ENCODE results near the gene PTPRC.
A peak's percentile ranks its signal among the peaks of the same experiment; 100 is the strongest.

The PTPRC gene

GRCh38 chr1:198607714-198608113, 31.1 kb upstream of the PTPRC start:
- TF ChIP-seq, protein P1, sequence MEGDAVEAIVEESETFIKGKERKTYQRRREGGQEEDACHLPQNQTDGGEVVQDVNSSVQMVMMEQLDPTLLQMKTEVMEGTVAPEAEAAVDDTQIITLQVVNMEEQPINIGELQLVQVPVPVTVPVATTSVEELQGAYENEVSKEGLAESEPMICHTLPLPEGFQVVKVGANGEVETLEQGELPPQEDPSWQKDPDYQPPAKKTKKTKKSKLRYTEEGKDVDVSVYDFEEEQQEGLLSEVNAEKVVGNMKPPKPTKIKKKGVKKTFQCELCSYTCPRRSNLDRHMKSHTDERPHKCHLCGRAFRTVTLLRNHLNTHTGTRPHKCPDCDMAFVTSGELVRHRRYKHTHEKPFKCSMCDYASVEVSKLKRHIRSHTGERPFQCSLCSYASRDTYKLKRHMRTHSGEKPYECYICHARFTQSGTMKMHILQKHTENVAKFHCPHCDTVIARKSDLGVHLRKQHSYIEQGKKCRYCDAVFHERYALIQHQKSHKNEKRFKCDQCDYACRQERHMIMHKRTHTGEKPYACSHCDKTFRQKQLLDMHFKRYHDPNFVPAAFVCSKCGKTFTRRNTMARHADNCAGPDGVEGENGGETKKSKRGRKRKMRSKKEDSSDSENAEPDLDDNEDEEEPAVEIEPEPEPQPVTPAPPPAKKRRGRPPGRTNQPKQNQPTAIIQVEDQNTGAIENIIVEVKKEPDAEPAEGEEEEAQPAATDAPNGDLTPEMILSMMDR (conservative IDR thresholded peaks at IDR 0.05; ENCODE audit: low read depth, low read length) = no peak
- no peaks in the 10 kb centered on the region for H3K27me3 ChIP-seq (ENCODE audit: insufficient read depth, low read depth)
- H3K9ac ChIP-seq = no peak overlapping the region
- H4K20me1 ChIP-seq (ENCODE audit: insufficient read depth) = no peaks in the 10 kb centered on the region
- no peak overlapping the region for H2AFZ ChIP-seq (ENCODE audit: low read depth)
- H3K27ac ChIP-seq = no peak overlapping the region
- no peak overlapping the region for H3K4me3 ChIP-seq (IDR thresholded peaks at IDR 0.05; ENCODE audit: insufficient read depth, low read depth, low read length)
- no peaks in the 10 kb centered on the region for H3K36me3 ChIP-seq (ENCODE audit: insufficient read depth)
- no peaks in the 10 kb centered on the region for H3K79me2 ChIP-seq (ENCODE audit: insufficient read depth, low read depth)
- peaks cover 24% of the 10 kb centered on the region for H3K4me1 ChIP-seq (ENCODE audit: low read depth, poor library complexity, severe bottlenecking)
- H3K4me2 ChIP-seq = no peak overlapping the region

DNA sequence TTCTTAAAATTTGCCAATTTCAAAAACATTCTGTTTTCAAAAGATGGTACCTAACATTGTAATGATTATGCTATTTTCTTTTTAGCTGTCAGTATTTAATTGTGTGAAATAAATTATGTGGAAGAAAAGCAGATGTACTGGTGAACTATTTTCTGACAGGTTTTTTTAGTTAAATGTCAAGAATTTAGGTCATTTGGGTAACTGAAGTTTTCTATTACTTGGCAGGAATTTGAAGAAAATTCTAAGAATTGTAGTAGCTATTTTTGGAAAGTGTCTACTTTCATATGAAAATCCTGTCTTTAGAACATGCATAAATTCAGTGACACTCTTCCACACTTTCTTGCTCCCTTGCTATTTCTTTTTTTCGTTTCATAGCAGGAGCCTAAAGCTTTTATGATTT, 28.5 kb upstream of the PTPRC start:
- peaks cover 39% of the 10 kb centered on the region for H3K4me1 ChIP-seq (ENCODE audit: low read depth, poor library complexity, severe bottlenecking)
- no peaks in the 10 kb centered on the region for H4K20me1 ChIP-seq (ENCODE audit: insufficient read depth)
- no peak overlapping the region for H3K27ac ChIP-seq
- no peak overlapping the region for H3K9ac ChIP-seq
- TF ChIP-seq, protein P1 (conservative IDR thresholded peaks at IDR 0.05; ENCODE audit: low read depth, low read length) = no peak
- H3K36me3 ChIP-seq (ENCODE audit: insufficient read depth) = no peaks in the 10 kb centered on the region
- H3K79me2 ChIP-seq (ENCODE audit: insufficient read depth, low read depth) = no peaks in the 10 kb centered on the region
- no peak overlapping the region for H3K4me3 ChIP-seq (IDR thresholded peaks at IDR 0.05; ENCODE audit: insufficient read depth, low read depth, low read length)
- H2AFZ ChIP-seq (ENCODE audit: low read depth) = peak overlapping the region; percentile 16; the same call in 1 of the 2 replicates
- no peaks in the 10 kb centered on the region for H3K27me3 ChIP-seq (ENCODE audit: insufficient read depth, low read depth)
- H3K4me2 ChIP-seq = peak overlapping the region; percentile 47

- Histone ChIP-seq H2AFZ (ENCODE audit: low read depth) (no peak overlapping the region), H3K9ac (no peak overlapping the region), H3K36me3 (ENCODE audit: insufficient read depth) (no peaks in the 10 kb centered on the region), H4K20me1 (ENCODE audit: insufficient read depth) (no peaks in the 10 kb centered on the region), H3K4me3 (IDR thresholded peaks at IDR 0.05; ENCODE audit: insufficient read depth, low read depth, low read length) (no peak overlapping the region), H3K27me3 (ENCODE audit: insufficient read depth, low read depth) (no peaks in the 10 kb centered on the region), H3K4me1 (ENCODE audit: low read depth, poor library complexity, severe bottlenecking) (peaks cover 39% of the 10 kb centered on the region), H3K27ac (no peak overlapping the region), H3K79me2 (ENCODE audit: insufficient read depth, low read depth) (no peaks in the 10 kb centered on the region), H3K4me2 (no peak overlapping the region)
- TF ChIP-seq, protein P1 (conservative IDR thresholded peaks at IDR 0.05; ENCODE audit: low read depth, low read length) = no peak
Observed at GRCh38 chr1:198611219-198611618, 27.6 kb upstream of the PTPRC start.

DNA sequence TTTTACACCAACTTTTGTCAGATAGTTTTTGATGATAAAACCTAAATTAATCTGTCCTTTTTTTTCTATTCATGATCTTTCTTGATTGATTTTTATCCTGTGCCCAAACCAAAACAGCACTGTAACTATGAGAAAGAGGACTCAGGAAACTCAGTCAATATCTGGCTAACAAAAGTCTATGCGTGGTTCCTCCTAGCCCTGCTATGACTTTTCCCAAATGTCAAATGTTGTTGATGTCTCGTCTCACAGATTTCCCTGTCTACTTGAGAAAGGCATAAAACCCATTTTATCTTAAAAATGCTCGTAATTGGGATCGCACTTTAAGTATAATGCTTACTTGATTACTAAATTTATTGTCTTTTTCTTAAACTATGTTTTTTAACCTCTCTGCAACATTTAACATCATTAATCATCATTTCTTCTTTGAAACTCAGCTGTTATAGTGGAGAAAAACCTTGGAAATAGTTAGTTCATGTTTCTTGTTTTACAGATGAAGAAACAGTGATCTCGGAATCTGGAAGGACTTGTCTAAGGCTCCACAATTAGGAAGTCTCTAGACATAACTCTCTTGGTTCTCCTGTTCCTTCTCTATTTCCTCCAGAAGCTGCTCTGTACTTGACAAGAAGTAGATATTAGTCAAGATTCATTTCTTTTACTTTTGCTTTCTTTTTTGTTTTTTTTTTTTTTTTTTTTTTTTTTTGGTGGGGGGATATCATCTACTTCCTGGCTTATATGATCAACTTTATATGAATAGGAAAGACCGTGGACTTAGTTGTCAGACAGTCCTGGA, 26.2 kb upstream of the PTPRC start:
- no peaks in the 10 kb centered on the region for H3K79me2 ChIP-seq (ENCODE audit: insufficient read depth, low read depth)
- TF ChIP-seq, protein P1 (conservative IDR thresholded peaks at IDR 0.05; ENCODE audit: low read depth, low read length) = no peak
- H3K4me3 ChIP-seq (IDR thresholded peaks at IDR 0.05; ENCODE audit: insufficient read depth, low read depth, low read length) = no peak overlapping the region
- H3K4me2 ChIP-seq = no peak overlapping the region
- H3K9ac ChIP-seq = no peak overlapping the region
- H3K27me3 ChIP-seq (ENCODE audit: insufficient read depth, low read depth) = no peaks in the 10 kb centered on the region
- no peak overlapping the region for H2AFZ ChIP-seq (ENCODE audit: low read depth)
- no peak overlapping the region for H3K27ac ChIP-seq
- no peaks in the 10 kb centered on the region for H3K36me3 ChIP-seq (ENCODE audit: insufficient read depth)
- H3K4me1 ChIP-seq (ENCODE audit: low read depth, poor library complexity, severe bottlenecking) = peaks cover 39% of the 10 kb centered on the region
- H4K20me1 ChIP-seq (ENCODE audit: insufficient read depth) = no peaks in the 10 kb centered on the region

All from KMS-11 (cell line).